Upper lobe of left lung (tissue), 6 donors: Measurements from ENCODE around the gene WDR70. TPM values are rescaled to one million over a fixed set of nuclear protein-coding genes. Genes with fewer than 3 reads are reported as not detected.

Source experiments
- ATAC-seq, 2 donors: fragments of 200-7000 bp; cut with Tn5 transposase; one replicate each; pipeline ENCODE4 v1.9.1; 2022; ENCODE audit warnings: mild to moderate bottlenecking in 2 of 2, moderate library complexity in 2 of 2; ENCODE audit not compliant: low FRiP score in 2 of 2
- DNase-seq, 2 donors: peaks; one replicate each; pipeline ENCODE4 v3.0.0-alpha.2; 2019 to 2020
- H3K27ac ChIP-seq, 4 donors: fragments of 200-600 bp; sonication (generic); one replicate each; pipeline ENCODE4 v1.5.1; 2016 to 2019
- H3K27me3 ChIP-seq, 4 donors: fragments of 200-600 bp; sonication (generic); one replicate each; pipeline ENCODE4 v1.5.1; 2017 to 2019
- H3K36me3 ChIP-seq, 4 donors: fragments of 200-600 bp; sonication (generic); one replicate each; pipeline ENCODE4 v1.5.1; 2016 to 2019
- H3K4me1 ChIP-seq, 4 donors: fragments of 200-600 bp; sonication (generic); one replicate each; pipeline ENCODE4 v1.5.1; 2018 to 2019
- H3K4me3 ChIP-seq, 4 donors: fragments of 200-600 bp; sonication (generic); one replicate each; pipeline ENCODE4 v1.5.1; 2017 to 2019; ENCODE audit warnings: mild to moderate bottlenecking in 2 of 4, moderate library complexity in 1 of 4
- H3K9me3 ChIP-seq, 4 donors: fragments of 200-600 bp; sonication (generic); one replicate each; pipeline ENCODE4 v1.5.1; 2018 to 2019
- EP300 ChIP-seq, 4 donors: sonication (generic); formaldehyde crosslinking; IDR thresholded peaks; one replicate each; pipeline ENCODE4 v1.5.1; 2017; ENCODE audit warnings: antibody characterized with exemption in 4 of 4, control low read depth in 2 of 4
- POLR2A ChIP-seq, 4 donors: fragments of 450-650 bp; IDR thresholded peaks; one replicate each; pipeline ENCODE4 v1.5.1; 2016 to 2017; ENCODE audit warnings: antibody characterized with exemption in 4 of 4, mild to moderate bottlenecking in 2 of 4
- POLR2AphosphoS5 ChIP-seq, 2 donors: sonication (generic); formaldehyde crosslinking; IDR thresholded peaks; one replicate each; pipeline ENCODE4 v1.5.1; 2017; ENCODE audit warnings: antibody characterized with exemption in 2 of 2
- WGBS, 2 donors: methylation state at CpG; one replicate each; pipeline ENCODE4 v1.1.5; 2017 to 2018; 5-methylcytosine and 5-hydroxymethylcytosine counted together
- total RNA-seq, 6 donors: library from RNA; depleted of rRNA in 4 of 6; stranded (reverse); fragments of >200 nt in 4 of 6; gene quantifications; one replicate each; pipeline versions ENCODE4 v1.1.0 to v1.2.1, GENCODE V29; 2016 to 2021
- TF ChIP-seq, protein P1 (sequence below), 6 experiments: fragments of 450-650 bp in 4 of 6; fragments of 200-600 bp in 2 of 6; sonication (generic) in 2 of 6; IDR thresholded peaks; one replicate each; pipeline ENCODE4 v1.5.1; 2016 to 2019; ENCODE audit warnings: antibody characterized with exemption in 6 of 6
- donor health status: DM: no; HTN: no; CAD: no; lungs with moderate emphysema.
- donor health status: DM: no; HTN: yes; CAD: no; lungs with severe emphysema.

WDR70 gene
- total RNA-seq, 6 donors from 2014 or later, result 20.7 to 75.4 (median 27.9) TPM

DNA sequence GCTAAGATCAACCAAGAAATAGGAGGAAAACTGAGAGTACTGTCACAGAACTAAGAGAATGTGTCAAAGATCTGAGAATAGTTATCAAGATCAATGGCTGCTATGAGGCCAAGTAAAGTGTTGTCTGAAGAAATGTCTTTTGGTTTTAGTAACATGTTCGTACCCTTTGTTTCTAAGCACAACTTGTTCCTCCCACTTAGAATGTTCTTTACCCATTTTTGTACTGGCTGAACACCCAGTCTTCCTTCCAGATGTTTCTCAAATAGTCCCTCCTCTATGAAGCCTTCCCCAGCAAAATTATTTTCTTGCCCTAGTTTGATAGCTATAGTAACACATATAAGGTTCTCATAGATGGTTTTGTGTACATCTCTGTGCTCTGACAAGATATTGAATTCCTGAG is 191.5 kb downstream of the WDR70 start:
- DNase-seq, result no peak
- no peaks in the 10 kb centered on the region for H3K4me1 ChIP-seq
- no peak overlapping the region for H3K27ac ChIP-seq
- H3K36me3 ChIP-seq, result no peaks in the 10 kb centered on the region
- no peaks in the 10 kb centered on the region for H3K9me3 ChIP-seq
- TF ChIP-seq, protein P1, sequence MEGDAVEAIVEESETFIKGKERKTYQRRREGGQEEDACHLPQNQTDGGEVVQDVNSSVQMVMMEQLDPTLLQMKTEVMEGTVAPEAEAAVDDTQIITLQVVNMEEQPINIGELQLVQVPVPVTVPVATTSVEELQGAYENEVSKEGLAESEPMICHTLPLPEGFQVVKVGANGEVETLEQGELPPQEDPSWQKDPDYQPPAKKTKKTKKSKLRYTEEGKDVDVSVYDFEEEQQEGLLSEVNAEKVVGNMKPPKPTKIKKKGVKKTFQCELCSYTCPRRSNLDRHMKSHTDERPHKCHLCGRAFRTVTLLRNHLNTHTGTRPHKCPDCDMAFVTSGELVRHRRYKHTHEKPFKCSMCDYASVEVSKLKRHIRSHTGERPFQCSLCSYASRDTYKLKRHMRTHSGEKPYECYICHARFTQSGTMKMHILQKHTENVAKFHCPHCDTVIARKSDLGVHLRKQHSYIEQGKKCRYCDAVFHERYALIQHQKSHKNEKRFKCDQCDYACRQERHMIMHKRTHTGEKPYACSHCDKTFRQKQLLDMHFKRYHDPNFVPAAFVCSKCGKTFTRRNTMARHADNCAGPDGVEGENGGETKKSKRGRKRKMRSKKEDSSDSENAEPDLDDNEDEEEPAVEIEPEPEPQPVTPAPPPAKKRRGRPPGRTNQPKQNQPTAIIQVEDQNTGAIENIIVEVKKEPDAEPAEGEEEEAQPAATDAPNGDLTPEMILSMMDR (IDR thresholded peaks at IDR 0.05), result no peak
- no peak for TF ChIP-seq EP300 (IDR thresholded peaks at IDR 0.05)
- TF ChIP-seq POLR2AphosphoS5 (IDR thresholded peaks at IDR 0.05), result no peak
- TF ChIP-seq POLR2A (IDR thresholded peaks at IDR 0.05), result no peak
- H3K27me3 ChIP-seq, result no peaks in the 10 kb centered on the region
- H3K4me3 ChIP-seq, result no peak overlapping the region
- WGBS, 2 donors, result 83 to 92% methylated on average over 1 of the region's 1 CpG
- no peak for ATAC-seq

DNA sequence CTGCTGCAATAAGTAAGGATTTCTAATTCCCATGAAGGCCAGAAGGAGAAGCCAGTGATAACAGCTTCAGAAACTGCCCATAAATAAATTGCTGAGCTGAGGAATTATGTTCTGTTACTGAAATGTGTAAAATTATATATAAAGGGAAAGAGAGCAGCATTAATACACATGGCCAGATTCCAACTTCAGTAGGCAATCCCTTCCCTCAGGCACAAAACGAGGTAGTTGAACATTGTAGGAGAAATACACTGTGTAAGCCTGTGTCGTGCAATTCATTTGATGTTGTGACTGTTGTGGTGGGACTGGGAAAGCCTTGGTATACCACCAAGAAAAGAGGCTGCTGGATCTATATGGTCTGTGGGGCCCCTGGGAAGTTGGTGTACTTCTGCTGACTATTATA is 192.9 kb downstream of the WDR70 start:
- DNase-seq (no peak), ATAC-seq (no peak)
- TF ChIP-seq POLR2AphosphoS5 (IDR thresholded peaks at IDR 0.05) (no peak), EP300 (IDR thresholded peaks at IDR 0.05) (no peak), POLR2A (IDR thresholded peaks at IDR 0.05) (no peak)
- TF ChIP-seq, protein P1 (IDR thresholded peaks at IDR 0.05), result no peak
- Histone ChIP-seq H3K9me3 (no peaks in the 10 kb centered on the region), H3K4me1 (no peaks in the 10 kb centered on the region), H3K36me3 (no peaks in the 10 kb centered on the region), H3K27me3 (no peaks in the 10 kb centered on the region), H3K27ac (no peak overlapping the region), H3K4me3 (no peak overlapping the region)
- WGBS, 2 donors, result 76% methylated on average over 2 of the region's 2 CpGs

DNA sequence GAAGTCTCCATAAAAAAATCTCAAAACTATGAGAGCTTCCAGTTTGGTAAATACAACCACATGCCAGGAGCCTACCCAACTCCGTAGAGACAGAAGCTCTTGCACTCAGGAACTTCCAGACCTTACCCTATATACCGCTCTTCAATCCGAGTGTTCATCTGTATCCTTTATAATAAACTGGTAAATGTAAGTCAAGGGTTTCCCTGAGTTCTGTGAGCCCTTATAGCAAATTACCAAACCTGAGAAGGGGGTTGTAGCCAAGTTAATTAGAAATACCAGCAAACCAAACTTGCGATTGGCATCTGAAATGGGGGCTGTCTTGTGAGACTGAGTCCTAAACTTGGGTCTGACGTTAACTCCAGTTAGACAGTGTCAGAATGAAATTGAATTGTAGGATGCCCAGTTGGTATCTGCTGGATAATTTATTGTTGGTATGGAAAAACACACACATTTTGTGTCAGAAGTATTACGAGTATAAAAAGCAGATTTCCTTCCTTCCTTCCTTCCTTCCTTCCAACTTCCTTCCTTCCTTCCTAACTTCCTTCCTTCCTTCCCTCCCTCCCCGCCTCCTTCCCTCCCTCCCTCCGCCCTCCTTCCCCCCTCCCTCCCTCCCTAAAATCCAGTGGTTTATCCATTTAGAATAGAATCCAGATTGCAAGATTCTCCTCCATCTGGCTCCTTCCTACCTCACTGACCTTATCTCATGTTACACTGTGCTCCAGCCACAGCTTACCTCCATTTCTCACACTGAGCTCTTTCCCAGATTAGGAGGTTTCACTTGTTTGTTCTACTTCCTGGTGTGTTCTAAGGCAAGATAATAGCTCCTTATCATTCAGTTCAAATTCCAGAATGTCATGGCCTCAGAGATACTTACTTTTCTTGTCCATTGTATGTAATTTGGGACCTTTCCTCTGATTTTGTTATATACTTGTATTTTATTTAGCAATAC is 196.7 kb downstream of the WDR70 start:
- no peaks in the 10 kb centered on the region for H3K4me1 ChIP-seq
- no peak overlapping the region for H3K27ac ChIP-seq
- TF ChIP-seq EP300 (IDR thresholded peaks at IDR 0.05) (no peak), POLR2A (IDR thresholded peaks at IDR 0.05) (no peak), POLR2AphosphoS5 (IDR thresholded peaks at IDR 0.05) (no peak)
- TF ChIP-seq, protein P1 (IDR thresholded peaks at IDR 0.05), result no peak
- DNase-seq (no peak), ATAC-seq (no peak)
- no peak overlapping the region for H3K4me3 ChIP-seq
- 80 to 88% methylated on average over 8 of the region's 8 CpGs for WGBS, 2 donors
- no peaks in the 10 kb centered on the region for H3K27me3 ChIP-seq
- H3K36me3 ChIP-seq, result no peaks in the 10 kb centered on the region
- H3K9me3 ChIP-seq, result no peaks in the 10 kb centered on the region

DNA sequence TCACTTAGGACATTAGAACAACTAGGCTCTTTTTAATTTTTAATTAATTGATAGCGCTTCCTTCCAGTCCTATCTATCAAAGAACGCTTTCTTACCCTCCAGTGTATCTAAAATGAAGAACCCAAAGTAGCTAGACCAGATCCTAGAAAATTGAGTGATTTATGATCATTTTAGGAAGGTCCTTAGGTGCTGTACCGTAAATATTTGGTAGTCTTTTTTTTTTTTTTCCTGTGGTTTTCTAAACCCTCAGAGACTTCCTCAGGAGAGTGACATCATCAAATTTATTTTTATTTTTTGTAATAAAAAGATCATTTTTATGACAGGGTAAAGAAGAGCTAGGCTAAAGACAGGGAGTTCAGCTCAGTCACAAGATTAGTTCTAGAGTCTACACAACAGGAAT is 197.4 kb downstream of the WDR70 start:
- Histone ChIP-seq H3K27ac (no peak overlapping the region), H3K36me3 (no peaks in the 10 kb centered on the region), H3K4me1 (no peaks in the 10 kb centered on the region), H3K4me3 (no peak overlapping the region), H3K9me3 (no peaks in the 10 kb centered on the region), H3K27me3 (no peaks in the 10 kb centered on the region)
- TF ChIP-seq EP300 (IDR thresholded peaks at IDR 0.05), result no peak
- TF ChIP-seq POLR2A (IDR thresholded peaks at IDR 0.05), result no peak
- no peak for TF ChIP-seq POLR2AphosphoS5 (IDR thresholded peaks at IDR 0.05)
- DNase-seq, result no peak
- ATAC-seq, result no peak
- WGBS, 2 donors, result 80 to 82% methylated on average over 3 of the region's 3 CpGs

DNA sequence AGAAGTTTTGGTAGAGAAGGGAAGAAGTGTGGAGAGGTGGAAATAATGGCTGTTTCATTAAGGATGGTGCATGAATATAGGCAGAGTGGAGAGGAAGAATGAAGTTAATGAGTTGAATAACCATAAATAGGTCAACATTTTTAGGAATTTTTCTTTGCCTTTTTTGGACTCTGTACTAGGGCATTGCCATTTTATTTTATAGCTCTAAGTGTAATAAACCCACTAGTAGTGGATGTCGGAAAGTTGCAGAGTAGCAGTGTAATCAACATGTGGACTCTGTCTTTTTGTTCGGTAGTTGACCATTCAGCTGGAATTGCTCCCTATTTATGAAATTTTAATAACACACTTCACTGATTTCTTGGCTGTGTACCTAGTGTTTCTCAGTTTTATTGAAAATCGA is 199.1 kb downstream of the WDR70 start:
- no peak overlapping the region for H3K27ac ChIP-seq
- ATAC-seq, result no peak
- DNase-seq, result no peak
- WGBS, 2 donors, result 92 to 96% methylated on average over 3 of the region's 3 CpGs
- no peaks in the 10 kb centered on the region for H3K27me3 ChIP-seq
- TF ChIP-seq EP300 (IDR thresholded peaks at IDR 0.05) (no peak), POLR2A (IDR thresholded peaks at IDR 0.05) (no peak), POLR2AphosphoS5 (IDR thresholded peaks at IDR 0.05) (no peak)
- TF ChIP-seq, protein P1 (IDR thresholded peaks at IDR 0.05), result no peak
- H3K4me3 ChIP-seq, result no peak overlapping the region
- H3K36me3 ChIP-seq, result no peaks in the 10 kb centered on the region
- H3K4me1 ChIP-seq, result no peaks in the 10 kb centered on the region
- H3K9me3 ChIP-seq, result no peaks in the 10 kb centered on the region
